H1 (cell line): Measurements from ENCODE around the gene CHRM1. TPM values are rescaled to one million over a fixed set of nuclear protein-coding genes. Genes with fewer than 3 reads are reported as not detected.

Experiments used
- CTCF ChIA-PET: fragments of 300-600 bp; sonication (Branson Sonifier 250); formaldehyde crosslinking; loops from one replicate; lab custom pipeline; 2021; ENCODE audit not compliant: partially characterized antibody; lab: Charles Lee
- POLR2A ChIA-PET: fragments of 300-600 bp; sonication (Branson Sonifier 250); formaldehyde crosslinking; loops from one replicate; lab custom pipeline; 2021; ENCODE audit warnings: inconsistent platforms; ENCODE audit not compliant: partially characterized antibody; lab: Charles Lee
- DNase-seq, 2 experiments: peaks; one replicate each; pipeline versions ENCODE4 v3.0.0 to v3.0.0-alpha.2; 2010 to 2022; ENCODE audit warnings: low spot score in 2 of 2, low read depth in 1 of 2, mixed read lengths in 1 of 2
- FAIRE-seq: peaks from 2 replicates; lab custom pipeline; 2011; peaks lifted over from hg19 to GRCh38; lab: Jason Lieb, UNC
- H2AFZ ChIP-seq: 2 replicates; pipeline ENCODE4 v1.8.1; 2012; ENCODE audit warnings: low read length, inconsistent platforms
- H2AK5ac ChIP-seq: 2 replicates; pipeline ENCODE4 v1.6.1; 2013; ENCODE audit warnings: low read depth, low read length
- H2BK120ac ChIP-seq: replicated peaks from 2 replicates; pipeline ENCODE3; 2013; ENCODE audit warnings: low read depth, low read length, inconsistent platforms
- H2BK12ac ChIP-seq: 2 replicates; pipeline ENCODE4 v1.6.1; 2013; ENCODE audit warnings: low read depth, low read length
- H2BK15ac ChIP-seq: 2 replicates; pipeline ENCODE4 v1.6.1; 2013; ENCODE audit warnings: low read length
- H2BK20ac ChIP-seq: 2 replicates; pipeline ENCODE4 v1.6.1; 2013; ENCODE audit warnings: low read length
- H2BK5ac ChIP-seq: 2 replicates; pipeline ENCODE4 v1.6.1; 2013; ENCODE audit warnings: low read depth, low read length
- H3K14ac ChIP-seq: 2 replicates; pipeline ENCODE4 v1.6.1; 2013; ENCODE audit warnings: inconsistent platforms; ENCODE audit not compliant: insufficient read length
- H3K18ac ChIP-seq: 2 replicates; pipeline ENCODE4 v1.6.1; 2013; ENCODE audit warnings: low read length; ENCODE audit errors: extremely low read depth
- H3K23ac ChIP-seq: 2 replicates; pipeline ENCODE4 v1.6.1; 2013; ENCODE audit warnings: inconsistent platforms; ENCODE audit not compliant: insufficient read length
- H3K23me2 ChIP-seq: 2 replicates; pipeline ENCODE4 v1.6.1; 2013; ENCODE audit warnings: low read depth, low read length
- H3K27ac ChIP-seq: 2 replicates; pipeline ENCODE4 v1.6.1; 2011; ENCODE audit warnings: low read depth, low read length, inconsistent platforms
- H3K27me3 ChIP-seq, 4 experiments: replicated peaks in 1 of 4; 1 replicate in 1 of 4; 2 replicates in 3 of 4; pipeline versions ENCODE4 v1.6.1 to v1.8.1; 2011 to 2013; ENCODE audit warnings: low read length in 3 of 4, mild to moderate bottlenecking in 3 of 4, inconsistent platforms in 2 of 4, mixed read lengths in 2 of 4, moderate library complexity in 1 of 4; ENCODE audit not compliant: control insufficient read depth in 3 of 4, insufficient read depth in 3 of 4; ENCODE audit errors: extremely low read depth in 1 of 4
- H3K36me3 ChIP-seq, 4 experiments: 2 replicates each; pipeline versions ENCODE4 v1.6.1 to v1.8.1; 2011 to 2013; ENCODE audit warnings: mild to moderate bottlenecking in 4 of 4, low read length in 3 of 4, moderate library complexity in 2 of 4, control low read depth in 1 of 4, inconsistent platforms in 1 of 4; ENCODE audit not compliant: insufficient read depth in 4 of 4, control insufficient read depth in 2 of 4
- H3K4ac ChIP-seq: replicated peaks from 2 replicates; pipeline ENCODE3; 2013; ENCODE audit warnings: low read length, low read depth, mixed read lengths, inconsistent platforms; ENCODE audit not compliant: insufficient read length
- H3K4me1 ChIP-seq, 4 experiments: replicated peaks in 1 of 4; 1 replicate in 1 of 4; 2 replicates in 3 of 4; pipeline versions ENCODE4 v1.6.1 to v1.8.1; 2011 to 2013; ENCODE audit warnings: low read length in 3 of 4, inconsistent platforms in 2 of 4, mixed read lengths in 1 of 4; ENCODE audit not compliant: insufficient read depth in 4 of 4, control insufficient read depth in 3 of 4
- H3K4me2 ChIP-seq, 2 experiments: 2 replicates each; pipeline versions ENCODE4 v1.6.1 to v1.8.1; 2011 to 2013; ENCODE audit warnings: low read depth in 2 of 2, low read length in 2 of 2, control low read depth in 1 of 2, inconsistent platforms in 1 of 2, mild to moderate bottlenecking in 1 of 2; ENCODE audit not compliant: insufficient read depth in 1 of 2
- H3K4me3 ChIP-seq, 4 experiments: fragments of 200-600, 300-600 bp in 1 of 4; sonication (generic), shearing (Covaris generic), sonication (Bioruptor Twin) in 1 of 4; 2 replicates each; pipeline versions ENCODE4 v1.5.1 to v1.8.1; 2011 to 2016; ENCODE audit warnings: low read length in 4 of 4, low read depth in 3 of 4, control low read depth in 2 of 4, inconsistent platforms in 2 of 4, mild to moderate bottlenecking in 2 of 4, mixed read lengths in 1 of 4, moderate library complexity in 1 of 4; ENCODE audit not compliant: insufficient read depth in 2 of 4; ENCODE audit errors: extremely low read depth in 1 of 4
- H3K56ac ChIP-seq: replicated peaks from 2 replicates; pipeline ENCODE3; 2013; ENCODE audit warnings: low read depth, mild to moderate bottlenecking, mixed read lengths, low read length, inconsistent platforms; ENCODE audit not compliant: insufficient read length
- H3K79me1 ChIP-seq: 2 replicates; pipeline ENCODE4 v1.6.1; 2013; ENCODE audit warnings: low read depth, low read length, control low read depth
- H3K79me2 ChIP-seq, 2 experiments: 2 replicates each; pipeline versions ENCODE4 v1.6.1 to v1.8.1; 2012 to 2013; ENCODE audit warnings: low read length in 2 of 2, mild to moderate bottlenecking in 2 of 2, inconsistent platforms in 1 of 2; ENCODE audit not compliant: insufficient read depth in 2 of 2, control insufficient read depth in 1 of 2
- H3K9ac ChIP-seq, 4 experiments: replicated peaks in 1 of 4; 1 replicate in 1 of 4; 2 replicates in 3 of 4; pipeline versions ENCODE4 v1.6.1 to v1.8.1; 2011 to 2013; ENCODE audit warnings: low read depth in 3 of 4, low read length in 3 of 4, control low read depth in 2 of 4, mild to moderate bottlenecking in 2 of 4, moderate library complexity in 2 of 4, inconsistent platforms in 1 of 4; ENCODE audit errors: extremely low read depth in 1 of 4
- H3K9me3 ChIP-seq, 2 experiments: 2 replicates each; pipeline versions ENCODE4 v1.6.1 to v1.8.1; 2012 to 2013; ENCODE audit warnings: mild to moderate bottlenecking in 2 of 2, moderate library complexity in 2 of 2, control low read depth in 1 of 2, inconsistent platforms in 1 of 2, low read depth in 1 of 2, low read length in 1 of 2, mixed read lengths in 1 of 2; ENCODE audit not compliant: insufficient read depth in 2 of 2
- H4K20me1 ChIP-seq, 2 experiments: replicated peaks in 1 of 2; 2 replicates each; pipeline versions ENCODE3 to v1.8.1; 2011 to 2013; ENCODE audit warnings: inconsistent platforms in 2 of 2, low read length in 2 of 2, mild to moderate bottlenecking in 1 of 2; ENCODE audit not compliant: insufficient read depth in 2 of 2, control insufficient read depth in 1 of 2
- H4K5ac ChIP-seq: 2 replicates; pipeline ENCODE4 v1.6.1; 2013; ENCODE audit warnings: low read length, low read depth, mixed read lengths, inconsistent platforms; ENCODE audit not compliant: insufficient read length
- H4K8ac ChIP-seq: 2 replicates; pipeline ENCODE4 v1.8.0; 2013; ENCODE audit warnings: mild to moderate bottlenecking, moderate library complexity, low read length, inconsistent platforms; ENCODE audit not compliant: insufficient read depth; ENCODE audit errors: extremely low read depth
- H4K91ac ChIP-seq: replicated peaks from 2 replicates; pipeline ENCODE3; 2013; ENCODE audit warnings: low read length, mixed read lengths, inconsistent platforms; ENCODE audit not compliant: insufficient read length
- CEBPB ChIP-seq: IDR thresholded peaks from 2 replicates; pipeline ENCODE4 v1.6.1; 2012; ENCODE audit warnings: low read depth, low read length
- CHD2 ChIP-seq: IDR thresholded peaks from 2 replicates; pipeline ENCODE4 v1.6.1; 2012; ENCODE audit warnings: low read length, improper control_type of control experiment
- JUN ChIP-seq: IDR thresholded peaks from 2 replicates; pipeline ENCODE4 v1.6.1; 2011; ENCODE audit warnings: low read depth, mild to moderate bottlenecking, improper control_type of control experiment, low read length
- KDM1A ChIP-seq: fragments of 200-600, 300-600 bp; sonication (generic); IDR thresholded peaks from 2 replicates; pipeline ENCODE4 v1.7.1; 2016; ENCODE audit warnings: mild to moderate bottlenecking, low read length, borderline replicate concordance
- POLR2AphosphoS5 ChIP-seq: IDR thresholded peaks from 2 replicates; pipeline ENCODE4 v1.6.1; 2011; ENCODE audit warnings: low read depth, low read length
- SP2 ChIP-seq: IDR thresholded peaks from 2 replicates; pipeline ENCODE4 v1.6.1; 2012; ENCODE audit warnings: mild to moderate bottlenecking, low read length, inconsistent platforms
- TAF1 ChIP-seq: IDR thresholded peaks from 2 replicates; pipeline ENCODE4 v1.6.1; 2011; ENCODE audit warnings: mild to moderate bottlenecking, low read depth, low read length
- WGBS, 2 experiments: shearing (Covaris generic) in 1 of 2; methylation state at CpG; one replicate each; pipeline versions ENCODE4 v1.1.6 to v1.1.7; 2013 to 2015; ENCODE audit warnings: low lambda C conversion rate in 2 of 2, mixed read lengths in 2 of 2, inconsistent platforms in 1 of 2, low coverage in 1 of 2, missing lambda C conversion rate in 1 of 2; ENCODE audit not compliant: insufficient replicate concordance in 2 of 2, insufficient coverage in 1 of 2, insufficient read length in 1 of 2; ENCODE audit errors: extremely low coverage in 1 of 2, missing lambda C conversion rate in 1 of 2; 5-methylcytosine and 5-hydroxymethylcytosine counted together
- polyA plus RNA-seq, 7 experiments: library from polyadenylated mRNA; depleted of rRNA in 3 of 7; stranded (reverse) in 5 of 7; unstranded in 2 of 7; fragments of >200 nt in 5 of 7; fragments of 200-250 nt in 2 of 7; gene quantifications; 1 replicate in 5 of 7; 2 replicates in 1 of 7; 4 replicates in 1 of 7; pipeline versions ENCODE4 v1.2.1 to v1.2.3, GENCODE V29; 2011 to 2013; ENCODE audit warnings: missing spikeins in 2 of 7, mixed read lengths in 2 of 7
- total RNA-seq: library from RNA; stranded (reverse); fragmentation: NEBNext Ultra II Directional; extraction: Animal tissue kit (Norgen Biotek cat#: 25700); gene quantifications from 2 replicates; pipeline ENCODE4 v1.2.1, GENCODE V29; 2021
- TF ChIP-seq, protein P1 (sequence below): IDR thresholded peaks from 2 replicates; pipeline ENCODE4 v1.6.1; 2012; ENCODE audit warnings: low read length, inconsistent platforms

CHRM1 gene
- total and polyA plus RNA-seq, 2 of the 8 experiments (the other 6 are each of a cell fraction or from before 2014, with no cell fraction given): 0.08 TPM; not detected in 1

DNA sequence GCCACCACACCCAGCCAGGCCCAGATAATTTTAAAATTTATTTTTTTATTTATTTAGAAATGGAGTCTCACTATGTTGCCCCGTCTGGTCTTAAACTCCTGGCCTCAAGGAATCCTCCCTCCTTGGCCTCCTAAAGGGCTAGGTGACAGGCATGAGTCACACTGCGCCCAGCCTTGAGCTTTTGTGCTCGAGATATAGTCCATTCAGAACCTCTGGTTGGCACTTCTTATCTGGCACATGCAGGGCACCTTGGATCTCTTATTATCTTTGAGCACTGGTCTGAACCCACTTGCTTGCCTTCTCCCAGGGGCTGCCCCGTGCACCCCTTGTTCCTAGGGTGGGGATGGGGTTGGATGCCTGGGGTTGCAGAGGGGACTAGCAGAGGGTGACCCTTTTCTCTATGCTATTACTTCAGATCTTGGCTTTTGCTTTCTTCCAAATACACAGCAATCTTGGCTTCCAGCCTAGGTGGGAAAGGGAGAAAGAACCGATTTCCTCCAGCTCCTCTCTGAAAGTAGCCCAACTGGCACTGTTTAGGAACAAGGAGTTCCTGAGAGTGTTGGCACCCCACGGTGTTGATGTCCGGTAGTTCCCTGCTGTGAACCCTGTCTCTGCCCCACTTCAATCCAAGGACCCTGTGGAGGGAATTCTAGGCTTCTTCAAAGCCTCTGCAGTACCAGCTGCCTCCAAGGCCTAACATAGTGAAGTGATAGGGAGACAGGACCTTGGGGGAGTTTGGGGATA, 41.8 kb downstream of the CHRM1 start:
- Histone ChIP-seq H3K9ac (no peak overlapping the region), H4K8ac (no peak overlapping the region), H2BK20ac (no peak overlapping the region), H3K27ac (peak overlapping the region; percentile 57), H3K56ac (no peak overlapping the region), H2AK5ac (no peak overlapping the region), H3K36me3 (peaks cover 26 to 69% (median 39%) of the 10 kb centered on the region in 4 experiments), H3K4me2 (peak overlapping the region; percentile 59 to 85), H3K14ac (no peak overlapping the region), H3K27me3 (no peaks in the 10 kb centered on the region), H3K4me3 (peak overlapping the region in 2 of 4 experiments; percentile 67 to 81; a peak in 4 of 8 replicates), H3K23ac (no peak overlapping the region), H3K79me2 (peaks cover 4 to 82% of the 10 kb centered on the region in 2 experiments), H4K20me1 (peaks cover 9 to 16% of the 10 kb centered on the region in 2 experiments), H3K79me1 (peaks cover 4% of the 10 kb centered on the region; the same call in 1 of the 2 replicates), H4K91ac (no peak overlapping the region), H3K23me2 (peaks cover 5% of the 10 kb centered on the region; the same call in 1 of the 2 replicates), H3K4ac (no peak overlapping the region), H2BK15ac (no peak overlapping the region), H3K9me3 (no peaks in the 10 kb centered on the region), H3K18ac (no peak overlapping the region), H2AFZ (no peak overlapping the region), H2BK120ac (no peak overlapping the region), H3K4me1 (peaks cover 0 to 25% (median 12%) of the 10 kb centered on the region in 4 experiments; a peak in 5 of 7 replicates), H4K5ac (no peak overlapping the region), H2BK12ac (no peak overlapping the region), H2BK5ac (0 out of 2 replicates have a peak overlapping the region, but pooled peaks have one; percentile 40)
- WGBS, 2 experiments: 76% methylated on average over 6 of the region's 7 CpGs; no CpG with 5 or more reads in 1 of the 2 experiments
- FAIRE-seq (no peak), DNase-seq (no peak)
- CTCF ChIA-PET: interaction anchor here (1.3 to 1.4 kb wide), 2 partner anchors 16 to 21 kb away, joined by 4 to 8 read pairs; no protein-coding TSS in a partner anchor
- POLR2A ChIA-PET: interaction anchor here (0.9 to 57.8 kb wide), 12 partner anchors 2 to 288 kb away, joined by 3 to 2104 read pairs (median 11); partner anchors contain the start of genes CHRM1, NXF1, SLC3A2 and STX5
- TF ChIP-seq POLR2AphosphoS5: peak; percentile 42
- TF ChIP-seq, protein P1, sequence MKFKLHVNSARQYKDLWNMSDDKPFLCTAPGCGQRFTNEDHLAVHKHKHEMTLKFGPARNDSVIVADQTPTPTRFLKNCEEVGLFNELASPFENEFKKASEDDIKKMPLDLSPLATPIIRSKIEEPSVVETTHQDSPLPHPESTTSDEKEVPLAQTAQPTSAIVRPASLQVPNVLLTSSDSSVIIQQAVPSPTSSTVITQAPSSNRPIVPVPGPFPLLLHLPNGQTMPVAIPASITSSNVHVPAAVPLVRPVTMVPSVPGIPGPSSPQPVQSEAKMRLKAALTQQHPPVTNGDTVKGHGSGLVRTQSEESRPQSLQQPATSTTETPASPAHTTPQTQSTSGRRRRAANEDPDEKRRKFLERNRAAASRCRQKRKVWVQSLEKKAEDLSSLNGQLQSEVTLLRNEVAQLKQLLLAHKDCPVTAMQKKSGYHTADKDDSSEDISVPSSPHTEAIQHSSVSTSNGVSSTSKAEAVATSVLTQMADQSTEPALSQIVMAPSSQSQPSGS: no peak
- TF ChIP-seq KDM1A: 0 out of 2 replicates have a peak, but pooled peaks have one; percentile 22
- TF ChIP-seq TAF1: 0 out of 2 replicates have a peak, but pooled peaks have one; percentile 6
- no peak for TF ChIP-seq CHD2
- TF ChIP-seq JUN: no peak
- no peak for TF ChIP-seq CEBPB
- no peak for TF ChIP-seq SP2
